ENCODE data around the gene TENM4.

GRCh38 chr11:79184285-79184684, 256.5 kb downstream of the TENM4 start:
- no peak for TF ChIP-seq TOX (CRISPR knock-in tag; IDR thresholded peaks at IDR 0.05; ENCODE audit: borderline replicate concordance)
- no peak for TF ChIP-seq ZFP30 (CRISPR knock-in tag; IDR thresholded peaks at IDR 0.05)
- TF ChIP-seq ZNF8 (CRISPR knock-in tag; IDR thresholded peaks at IDR 0.05), result no peak
- no peak for TF ChIP-seq PATZ1 (CRISPR knock-in tag; IDR thresholded peaks at IDR 0.05; ENCODE audit: borderline replicate concordance)
- TF ChIP-seq CREB5 (CRISPR knock-in tag; IDR thresholded peaks at IDR 0.05; ENCODE audit: low read depth), result no peak
- no peak for TF ChIP-seq POU6F1 (CRISPR knock-in tag; IDR thresholded peaks at IDR 0.05; ENCODE audit: borderline replicate concordance, low read depth)
- TF ChIP-seq ESRRG (CRISPR knock-in tag; IDR thresholded peaks at IDR 0.05), result no peak
- no peak for TF ChIP-seq TCF4 (CRISPR knock-in tag; IDR thresholded peaks at IDR 0.05; ENCODE audit: borderline replicate concordance)
- TF ChIP-seq ZFP3 (CRISPR knock-in tag; IDR thresholded peaks at IDR 0.05), result no peak
- TF ChIP-seq BACH2 (CRISPR knock-in tag; IDR thresholded peaks at IDR 0.05; ENCODE audit: borderline replicate concordance), result no peak
- TF ChIP-seq ZNF70 (CRISPR knock-in tag; IDR thresholded peaks at IDR 0.05), result no peak
- TF ChIP-seq CSRNP3 (CRISPR knock-in tag; IDR thresholded peaks at IDR 0.05), result no peak
- TF ChIP-seq SNAI2 (CRISPR knock-in tag; IDR thresholded peaks at IDR 0.05), result no peak
